Measurements from ENCODE around the gene H2BW2. TPM values are rescaled to one million over a fixed set of nuclear protein-coding genes. Genes with fewer than 3 reads are reported as not detected.
"Not testable (repeated sequence)": the region's sequence is repeated elsewhere in the genome, so short reads cannot be mapped to it uniquely, and the experiment has no call there.

The H2BW2 gene
- total and polyA plus RNA-seq, 12 donors, result not detected

GRCh38 chrX:104013606-104014005 lies 26.1 kb upstream of the H2BW2 start, which contains the start of gene H2BW1:
Gene H2BW1 (minus strand): TSS chrX:104013708. CDS start chrX:104013576, 132 bp downstream.
- peaks cover 0 to 18% (median 0%) of the 10 kb centered on the region in 11 donors for H3K9me3 ChIP-seq
- DNase-seq, result no peak
- ATAC-seq, result no peak
- H3K4me1 ChIP-seq, result no peaks in the 10 kb centered on the region
- H3K27me3 ChIP-seq, result peaks cover 0 to 22% (median 0%) of the 10 kb centered on the region in 7 donors
- H3K36me3 ChIP-seq, result no peaks in the 10 kb centered on the region
- intact Hi-C loops (cut with DNase I), result no loop called here
- H3K27ac ChIP-seq, result no peak within 1 kb of the TSS
- H3K4me3 ChIP-seq, result no peak within 1 kb of the TSS
- WGBS, 2 donors, result 89 to 93% methylated on average over 17 to 20 of the region's 20 CpGs
- TF ChIP-seq CTCF (IDR thresholded peaks at IDR 0.05), result no peak

- Histone ChIP-seq H3K9me3 (peaks cover 0 to 18% (median 0%) of the 10 kb centered on the region in 11 donors), H3K27me3 (peaks cover 0 to 26% (median 0%) of the 10 kb centered on the region in 7 donors)
- H3K36me3 ChIP-seq; H3K27ac ChIP-seq; H3K4me1 ChIP-seq; H3K4me3 ChIP-seq; ATAC-seq; DNase-seq; intact Hi-C loops (cut with DNase I): not testable (repeated sequence)
- 68 to 70% methylated on average over 8 of the region's 8 CpGs for WGBS, 2 donors
Measured at GRCh38 chrX:104015576-104015975, 24.2 kb upstream of the H2BW2 start.

GRCh38 chrX:104018126-104018525 lies 21.6 kb upstream of the H2BW2 start:
- Histone ChIP-seq H3K36me3 (no peaks in the 10 kb centered on the region), H3K27ac (no peak overlapping the region), H3K4me1 (no peaks in the 10 kb centered on the region), H3K4me3 (no peak overlapping the region), H3K9me3 (peaks cover 0 to 14% (median 0%) of the 10 kb centered on the region in 11 donors), H3K27me3 (peaks cover 0 to 37% (median 0%) of the 10 kb centered on the region in 7 donors)
- intact Hi-C loops (cut with DNase I), result no loop called here
- WGBS, 2 donors, result 68 to 79% methylated on average over 11 of the region's 11 CpGs
- ATAC-seq (no peak), DNase-seq (no peak)
- no peak for TF ChIP-seq CTCF (IDR thresholded peaks at IDR 0.05)

GRCh38 chrX:104041003-104041402 lies 1.2 kb downstream of the H2BW2 start:
- no peak for TF ChIP-seq CTCF (IDR thresholded peaks at IDR 0.05)
- Histone ChIP-seq H3K27me3 (peaks cover 0 to 63% (median 0%) of the 10 kb centered on the region in 7 donors), H3K9me3 (peaks cover 0 to 5% (median 0%) of the 10 kb centered on the region in 11 donors), H3K4me1 (no peaks in the 10 kb centered on the region), H3K27ac (no peak overlapping the region), H3K36me3 (no peaks in the 10 kb centered on the region), H3K4me3 (no peak overlapping the region)
- WGBS, 2 donors, result 87 to 91% methylated on average over 4 of the region's 4 CpGs
- no peak for ATAC-seq
- DNase-seq, result no peak
- intact Hi-C loops (cut with DNase I), result no loop called here

- WGBS, 2 donors, result 86 to 96% methylated on average over 5 of the region's 5 CpGs
- Histone ChIP-seq H3K36me3 (no peaks in the 10 kb centered on the region), H3K4me1 (no peaks in the 10 kb centered on the region), H3K4me3 (no peak overlapping the region), H3K27ac (no peak overlapping the region), H3K27me3 (peaks cover 0 to 69% (median 0%) of the 10 kb centered on the region in 7 donors), H3K9me3 (peaks cover 0 to 5% (median 0%) of the 10 kb centered on the region in 11 donors)
- DNase-seq (no peak), ATAC-seq (no peak)
- TF ChIP-seq CTCF (IDR thresholded peaks at IDR 0.05), result no peak
- intact Hi-C loops (cut with DNase I), result no loop called here
Measured at GRCh38 chrX:104045642-104046041, 5.9 kb downstream of the H2BW2 start.

All from heart right ventricle (tissue), 16 donors.